Measurements from ENCODE around the gene CCL20.

CCL20 gene

GRCh38 chr2:227780981-227781615 is 32.5 kb upstream of the CCL20 start:
- Histone ChIP-seq H2AFZ (ENCODE audit: low read depth) (no peak overlapping the region), H3K4me2 (no peak overlapping the region)

GRCh38 chr2:227781841-227782240 is 31.8 kb upstream of the CCL20 start:
- H3K27me3 ChIP-seq (ENCODE audit: insufficient read depth, low read depth) = no peaks in the 10 kb centered on the region
- no peak overlapping the region for H3K4me2 ChIP-seq
- no peaks in the 10 kb centered on the region for H3K79me2 ChIP-seq (ENCODE audit: insufficient read depth, low read depth)
- H3K36me3 ChIP-seq (ENCODE audit: insufficient read depth) = no peaks in the 10 kb centered on the region
- peaks cover 20% of the 10 kb centered on the region for H3K4me1 ChIP-seq (ENCODE audit: low read depth, poor library complexity, severe bottlenecking)
- no peak overlapping the region for H2AFZ ChIP-seq (ENCODE audit: low read depth)
- no peak for TF ChIP-seq CTCF (conservative IDR thresholded peaks at IDR 0.05; ENCODE audit: low read depth, low read length)
- H3K27ac ChIP-seq = no peak overlapping the region
- H3K9ac ChIP-seq = no peak overlapping the region
- no peak overlapping the region for H3K4me3 ChIP-seq (IDR thresholded peaks at IDR 0.05; ENCODE audit: insufficient read depth, low read depth, low read length)
- no peaks in the 10 kb centered on the region for H4K20me1 ChIP-seq (ENCODE audit: insufficient read depth)

More at GRCh38 chr2:227780981-227781615, 32.5 kb upstream of the CCL20 start:
- Histone ChIP-seq H3K36me3 (ENCODE audit: insufficient read depth) (no peaks in the 10 kb centered on the region), H3K79me2 (ENCODE audit: insufficient read depth, low read depth) (no peaks in the 10 kb centered on the region), H3K27me3 (ENCODE audit: insufficient read depth, low read depth) (no peaks in the 10 kb centered on the region), H3K4me1 (ENCODE audit: low read depth, poor library complexity, severe bottlenecking) (peaks cover 20% of the 10 kb centered on the region), H3K4me3 (IDR thresholded peaks at IDR 0.05; ENCODE audit: insufficient read depth, low read depth, low read length) (no peak overlapping the region), H3K27ac (no peak overlapping the region), H3K9ac (no peak overlapping the region), H4K20me1 (ENCODE audit: insufficient read depth) (no peaks in the 10 kb centered on the region)
- no peak for TF ChIP-seq CTCF (conservative IDR thresholded peaks at IDR 0.05; ENCODE audit: low read depth, low read length)

DNA sequence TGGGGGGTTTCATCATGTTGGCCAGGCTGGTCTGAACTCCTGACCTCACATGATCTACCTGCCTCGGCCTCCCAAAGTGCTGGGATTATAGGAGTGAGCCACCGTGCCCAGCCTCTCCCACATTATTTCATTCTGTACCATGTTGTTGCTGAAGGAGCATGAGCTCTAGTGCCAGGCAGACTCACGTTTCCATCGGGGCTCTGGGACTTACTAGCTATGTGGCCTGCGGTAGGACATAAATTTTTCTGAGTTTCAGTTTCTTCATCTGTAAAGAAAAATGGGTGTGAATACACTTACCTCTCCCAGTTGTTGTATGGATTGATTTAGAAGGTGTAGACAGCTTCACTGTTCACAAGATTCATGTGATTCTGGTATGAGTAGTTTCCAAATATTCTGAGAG is 30.8 kb upstream of the CCL20 start:
- no peak for TF ChIP-seq CTCF (conservative IDR thresholded peaks at IDR 0.05; ENCODE audit: low read depth, low read length)
- H3K36me3 ChIP-seq (ENCODE audit: insufficient read depth) = no peaks in the 10 kb centered on the region
- peaks cover 20% of the 10 kb centered on the region for H3K4me1 ChIP-seq (ENCODE audit: low read depth, poor library complexity, severe bottlenecking)
- no peak overlapping the region for H3K4me3 ChIP-seq (IDR thresholded peaks at IDR 0.05; ENCODE audit: insufficient read depth, low read depth, low read length)
- H3K27me3 ChIP-seq (ENCODE audit: insufficient read depth, low read depth) = no peaks in the 10 kb centered on the region
- H2AFZ ChIP-seq (ENCODE audit: low read depth) = peak overlapping the region; percentile 26
- H3K79me2 ChIP-seq (ENCODE audit: insufficient read depth, low read depth) = no peaks in the 10 kb centered on the region
- peak overlapping the region; percentile 30; the same call in 1 of the 2 replicates for H3K27ac ChIP-seq
- no peak overlapping the region for H3K9ac ChIP-seq
- peak overlapping the region; percentile 81 for H3K4me2 ChIP-seq
- no peaks in the 10 kb centered on the region for H4K20me1 ChIP-seq (ENCODE audit: insufficient read depth)

GRCh38 chr2:227783404-227784138 is 30.1 kb upstream of the CCL20 start:
- H3K9ac ChIP-seq = no peak overlapping the region
- H3K36me3 ChIP-seq (ENCODE audit: insufficient read depth) = no peaks in the 10 kb centered on the region
- H3K27ac ChIP-seq = peak overlapping the region; percentile 30; the same call in 1 of the 2 replicates
- H3K79me2 ChIP-seq (ENCODE audit: insufficient read depth, low read depth) = no peaks in the 10 kb centered on the region
- no peaks in the 10 kb centered on the region for H4K20me1 ChIP-seq (ENCODE audit: insufficient read depth)
- H3K4me3 ChIP-seq (IDR thresholded peaks at IDR 0.05; ENCODE audit: insufficient read depth, low read depth, low read length) = no peak overlapping the region
- H3K4me1 ChIP-seq (ENCODE audit: low read depth, poor library complexity, severe bottlenecking) = peaks cover 20% of the 10 kb centered on the region
- no peak for TF ChIP-seq CTCF (conservative IDR thresholded peaks at IDR 0.05; ENCODE audit: low read depth, low read length)
- peak overlapping the region; percentile 81 for H3K4me2 ChIP-seq
- H2AFZ ChIP-seq (ENCODE audit: low read depth) = peak overlapping the region; percentile 26
- no peaks in the 10 kb centered on the region for H3K27me3 ChIP-seq (ENCODE audit: insufficient read depth, low read depth)
